HG02870 (cell line): ENCODE measurements around the gene CAPZB.

Experiments
- ATAC-seq: cut with Tn5 transposase; IDR thresholded peaks from one replicate; pipeline ENCODE4 v1.9.1; 2021; ENCODE audit warnings: mild to moderate bottlenecking, moderate library complexity; ENCODE audit not compliant: unreplicated experiment

CAPZB gene

GRCh38 chr1:19371226-19372135 lies 113.9 kb downstream of the CAPZB start:
- no peak for ATAC-seq

- no peak for ATAC-seq
These were observed 114.7 kb downstream of the CAPZB start for GRCh38 chr1:19370453-19371170.

GRCh38 chr1:19369396-19370090 lies 115.8 kb downstream of the CAPZB start:
- ATAC-seq = no peak

GRCh38 chr1:19368964-19369363 lies 116.4 kb downstream of the CAPZB start:
- ATAC-seq = no peak

GRCh38 chr1:19368050-19368449 lies 117.3 kb downstream of the CAPZB start:
- ATAC-seq = no peak

- ATAC-seq = no peak
These were observed 117.7 kb downstream of the CAPZB start for GRCh38 chr1:19367584-19368041.

- no peak for ATAC-seq
These were observed 118.5 kb downstream of the CAPZB start for GRCh38 chr1:19366599-19367536.

GRCh38 chr1:19365721-19366120 lies 119.6 kb downstream of the CAPZB start:
- ATAC-seq = no peak

GRCh38 chr1:19363536-19364152 lies 121.7 kb downstream of the CAPZB start:
- ATAC-seq = no peak

- ATAC-seq = no peak
These were observed 123.7 kb downstream of the CAPZB start for GRCh38 chr1:19361611-19362147.

GRCh38 chr1:19360843-19361610 lies 124.3 kb downstream of the CAPZB start:
- no peak for ATAC-seq

GRCh38 chr1:19360432-19360831 lies 124.9 kb downstream of the CAPZB start:
- ATAC-seq = no peak

- no peak for ATAC-seq
These were observed 125.3 kb downstream of the CAPZB start for GRCh38 chr1:19360016-19360415.

GRCh38 chr1:19359357-19359756 lies 126.0 kb downstream of the CAPZB start:
- ATAC-seq = no peak

GRCh38 chr1:19358710-19359109 lies 126.6 kb downstream of the CAPZB start:
- no peak for ATAC-seq

- ATAC-seq = no peak
These were observed 127.9 kb downstream of the CAPZB start for GRCh38 chr1:19357299-19357986.

- ATAC-seq = no peak
These were observed 129.1 kb downstream of the CAPZB start for GRCh38 chr1:19356266-19356665.

GRCh38 chr1:19354531-19354981 lies 130.8 kb downstream of the CAPZB start:
- no peak for ATAC-seq
